ENCODE measurements around the gene NEURL1.

NEURL1 gene

DNA sequence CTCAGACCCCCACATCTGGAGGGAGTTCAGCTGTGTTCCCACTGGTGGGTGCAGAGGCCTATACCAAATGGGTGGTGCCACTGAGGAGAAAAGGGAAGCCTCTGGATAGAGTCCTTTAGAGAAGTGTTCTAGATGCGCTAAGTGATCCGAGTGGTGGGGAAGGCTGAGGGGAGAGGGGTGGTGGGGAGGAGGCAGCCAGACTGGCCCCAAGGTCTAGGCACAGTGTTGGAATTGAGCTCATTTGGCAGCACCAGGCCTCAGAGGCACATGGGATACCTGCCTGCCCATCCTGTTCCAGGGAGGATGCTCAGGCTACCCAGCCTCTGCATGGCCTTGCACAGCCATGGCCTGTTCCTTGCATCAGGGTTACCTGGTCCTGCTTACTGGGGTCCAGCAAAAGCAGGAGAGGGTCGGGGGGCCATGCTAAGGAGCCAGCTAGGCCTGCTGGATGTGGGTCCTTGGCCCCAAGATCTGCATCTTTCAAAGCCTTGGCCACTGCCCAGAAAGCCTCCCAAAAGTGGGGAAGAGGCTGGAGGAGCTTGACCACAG lies 99.6 kb downstream of the NEURL1 start:
- no peaks in the 10 kb centered on the region for H3K4me1 ChIP-seq (ENCODE audit: control insufficient read depth in 1 of 2, insufficient read depth in 2 of 2, low read length in 2 of 2)
- H2AK5ac ChIP-seq (ENCODE audit: low read length): no peak overlapping the region
- no peak overlapping the region for H3K9ac ChIP-seq (ENCODE audit: low read length)
- no peak overlapping the region for H3K18ac ChIP-seq (ENCODE audit: low read length)
- peaks cover 3 to 6% of the 10 kb centered on the region in 2 experiments for H3K36me3 ChIP-seq (ENCODE audit: control insufficient read depth in 1 of 2, insufficient read depth in 2 of 2, low read length in 2 of 2)
- no peak overlapping the region for H4K91ac ChIP-seq (ENCODE audit: low read depth, low read length)
- H3K4me2 ChIP-seq (ENCODE audit: low read length): no peak overlapping the region
- H3K79me2 ChIP-seq (ENCODE audit: control insufficient read depth, insufficient read depth, low read length, poor library complexity): no peaks in the 10 kb centered on the region
- no peak overlapping the region for H3K23ac ChIP-seq (ENCODE audit: low read length)
- H3K27me3 ChIP-seq (ENCODE audit: insufficient read depth, low read length): no peaks in the 10 kb centered on the region
- H3K4ac ChIP-seq (ENCODE audit: low read depth, low read length): no peak overlapping the region
- no peak overlapping the region for H4K12ac ChIP-seq (ENCODE audit: low read depth, low read length)
- no CpG with 5 or more reads among the region's 3 CpGs for WGBS (ENCODE audit: extremely low coverage, insufficient coverage, insufficient read length)
- no peak overlapping the region for H3K27ac ChIP-seq (ENCODE audit: low read depth, low read length)
- no peak overlapping the region for H3K14ac ChIP-seq (ENCODE audit: low read length)
- no peak overlapping the region for H2BK120ac ChIP-seq (ENCODE audit: insufficient read depth, low read length, poor library complexity)
- H3K4me3 ChIP-seq (ENCODE audit: low read depth, low read length): no peak overlapping the region
- H4K8ac ChIP-seq (ENCODE audit: low read depth, low read length): no peak overlapping the region
- H2AFZ ChIP-seq (ENCODE audit: insufficient read depth, low read length, poor library complexity): no peak overlapping the region
- H3K9me3 ChIP-seq (ENCODE audit: insufficient read depth, low read depth, low read length): peaks cover 2% of the 10 kb centered on the region
- H2BK12ac ChIP-seq (ENCODE audit: low read length): no peak overlapping the region
- DNase-seq: no peak
- H2BK5ac ChIP-seq (ENCODE audit: low read depth, low read length, poor library complexity): no peak overlapping the region
- no peaks in the 10 kb centered on the region for H3K79me1 ChIP-seq (ENCODE audit: low read length)

DNA sequence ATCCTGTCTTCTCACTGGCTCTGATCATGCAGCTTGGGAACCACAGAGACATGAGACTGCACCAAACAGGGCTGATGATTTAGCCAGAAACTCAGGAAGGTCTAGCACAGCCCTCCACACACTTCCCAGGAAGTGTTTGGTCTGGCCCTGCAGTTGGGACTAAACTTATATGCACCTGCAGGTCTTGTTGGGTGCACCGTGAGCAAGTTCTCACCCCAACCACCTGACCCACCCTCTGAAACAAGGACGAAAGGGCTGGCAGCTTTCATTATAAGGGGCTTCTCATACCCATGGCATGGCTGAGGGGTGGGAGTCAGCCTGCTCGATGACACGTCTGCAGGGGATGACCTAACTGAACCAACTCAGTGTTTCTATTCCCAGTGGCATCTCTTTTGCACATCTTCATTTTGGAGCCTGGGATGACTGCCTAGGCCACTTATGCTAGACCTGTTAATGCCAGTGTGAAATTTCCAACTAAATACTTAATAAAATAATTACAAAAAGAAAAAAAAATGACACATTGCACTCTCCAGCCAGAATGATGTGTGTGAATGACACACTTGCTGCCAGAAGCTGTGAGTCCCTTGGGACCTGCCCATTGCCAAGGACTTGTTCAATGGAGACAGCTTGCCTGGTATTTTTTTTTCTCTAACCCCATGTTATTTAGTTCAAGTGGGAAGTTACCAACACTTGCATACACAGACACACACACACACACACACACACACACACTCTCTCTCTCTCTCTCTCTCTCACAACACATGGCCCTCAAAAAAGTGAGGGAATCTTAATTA lies 102.6 kb downstream of the NEURL1 start:
- WGBS (ENCODE audit: extremely low coverage, insufficient coverage, insufficient read length): no CpG with 5 or more reads among the region's 4 CpGs
- no peak overlapping the region for H3K18ac ChIP-seq (ENCODE audit: low read length)

DNA sequence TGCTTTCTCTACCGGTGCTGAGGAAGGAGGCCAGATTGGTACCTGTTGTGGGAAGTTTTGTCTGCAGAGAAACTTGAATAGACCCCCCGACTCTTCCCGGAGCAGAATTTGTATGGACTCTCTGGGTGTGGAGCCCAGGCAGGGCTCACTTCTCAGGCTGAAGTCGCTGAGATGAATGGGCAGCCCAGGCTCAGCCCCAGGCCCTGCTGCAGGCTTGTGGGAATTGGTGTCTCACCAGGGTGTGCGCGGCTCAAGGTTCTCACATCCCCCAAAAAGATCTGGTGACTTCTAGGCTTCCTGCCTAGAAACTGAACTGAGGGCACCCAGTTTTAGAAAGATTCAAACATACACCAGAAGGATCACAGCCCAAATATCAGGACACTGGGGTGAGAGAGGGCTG lies 103.5 kb downstream of the NEURL1 start:
- no peak overlapping the region for H2AK5ac ChIP-seq (ENCODE audit: low read length)
- no peak overlapping the region for H3K9ac ChIP-seq (ENCODE audit: low read length)
- no CpG with 5 or more reads among the region's 6 CpGs for WGBS (ENCODE audit: extremely low coverage, insufficient coverage, insufficient read length)
- no peak overlapping the region for H3K27ac ChIP-seq (ENCODE audit: low read depth, low read length)
- H2AFZ ChIP-seq (ENCODE audit: insufficient read depth, low read length, poor library complexity): no peak overlapping the region
- no peak overlapping the region for H3K23ac ChIP-seq (ENCODE audit: low read length)
- H2BK5ac ChIP-seq (ENCODE audit: low read depth, low read length, poor library complexity): no peak overlapping the region
- no peaks in the 10 kb centered on the region for H3K9me3 ChIP-seq (ENCODE audit: insufficient read depth, low read depth, low read length)
- no peaks in the 10 kb centered on the region for H3K79me2 ChIP-seq (ENCODE audit: control insufficient read depth, insufficient read depth, low read length, poor library complexity)
- H3K14ac ChIP-seq (ENCODE audit: low read length): no peak overlapping the region
- H3K27me3 ChIP-seq (ENCODE audit: insufficient read depth, low read length): no peaks in the 10 kb centered on the region
- no peak overlapping the region for H3K4me3 ChIP-seq (ENCODE audit: low read depth, low read length)
- H3K4ac ChIP-seq (ENCODE audit: low read depth, low read length): no peak overlapping the region
- no peak for DNase-seq
- H3K79me1 ChIP-seq (ENCODE audit: low read length): no peaks in the 10 kb centered on the region
- no peak overlapping the region for H3K18ac ChIP-seq (ENCODE audit: low read length)
- H3K4me1 ChIP-seq (ENCODE audit: control insufficient read depth in 1 of 2, insufficient read depth in 2 of 2, low read length in 2 of 2): no peaks in the 10 kb centered on the region
- H4K8ac ChIP-seq (ENCODE audit: low read depth, low read length): no peak overlapping the region
- H2BK120ac ChIP-seq (ENCODE audit: insufficient read depth, low read length, poor library complexity): no peak overlapping the region
- H4K91ac ChIP-seq (ENCODE audit: low read depth, low read length): no peak overlapping the region
- H2BK12ac ChIP-seq (ENCODE audit: low read length): no peak overlapping the region
- no peak overlapping the region for H3K4me2 ChIP-seq (ENCODE audit: low read length)
- H4K12ac ChIP-seq (ENCODE audit: low read depth, low read length): no peak overlapping the region
- H3K36me3 ChIP-seq (ENCODE audit: control insufficient read depth in 1 of 2, insufficient read depth in 2 of 2, low read length in 2 of 2): peaks cover 7 to 10% of the 10 kb centered on the region in 2 experiments

More for the DNA sequence above, 102.6 kb downstream of the NEURL1 start:
- Histone ChIP-seq H2BK5ac (ENCODE audit: low read depth, low read length, poor library complexity) (no peak overlapping the region), H2AK5ac (ENCODE audit: low read length) (no peak overlapping the region), H2AFZ (ENCODE audit: insufficient read depth, low read length, poor library complexity) (no peak overlapping the region), H3K4me1 (ENCODE audit: control insufficient read depth in 1 of 2, insufficient read depth in 2 of 2, low read length in 2 of 2) (no peaks in the 10 kb centered on the region), H3K27ac (ENCODE audit: low read depth, low read length) (no peak overlapping the region), H3K23ac (ENCODE audit: low read length) (no peak overlapping the region), H3K79me1 (ENCODE audit: low read length) (no peaks in the 10 kb centered on the region), H3K27me3 (ENCODE audit: insufficient read depth, low read length) (no peaks in the 10 kb centered on the region), H4K8ac (ENCODE audit: low read depth, low read length) (no peak overlapping the region), H3K14ac (ENCODE audit: low read length) (no peak overlapping the region), H2BK120ac (ENCODE audit: insufficient read depth, low read length, poor library complexity) (no peak overlapping the region), H3K9me3 (ENCODE audit: insufficient read depth, low read depth, low read length) (no peaks in the 10 kb centered on the region), H4K91ac (ENCODE audit: low read depth, low read length) (no peak overlapping the region), H3K4ac (ENCODE audit: low read depth, low read length) (no peak overlapping the region), H3K4me2 (ENCODE audit: low read length) (no peak overlapping the region), H3K9ac (ENCODE audit: low read length) (no peak overlapping the region), H3K79me2 (ENCODE audit: control insufficient read depth, insufficient read depth, low read length, poor library complexity) (no peaks in the 10 kb centered on the region), H2BK12ac (ENCODE audit: low read length) (no peak overlapping the region), H4K12ac (ENCODE audit: low read depth, low read length) (no peak overlapping the region), H3K36me3 (ENCODE audit: control insufficient read depth in 1 of 2, insufficient read depth in 2 of 2, low read length in 2 of 2) (peaks cover 3% of the 10 kb centered on the region in 2 experiments), H3K4me3 (ENCODE audit: low read depth, low read length) (no peak overlapping the region)
- no peak for DNase-seq

DNA sequence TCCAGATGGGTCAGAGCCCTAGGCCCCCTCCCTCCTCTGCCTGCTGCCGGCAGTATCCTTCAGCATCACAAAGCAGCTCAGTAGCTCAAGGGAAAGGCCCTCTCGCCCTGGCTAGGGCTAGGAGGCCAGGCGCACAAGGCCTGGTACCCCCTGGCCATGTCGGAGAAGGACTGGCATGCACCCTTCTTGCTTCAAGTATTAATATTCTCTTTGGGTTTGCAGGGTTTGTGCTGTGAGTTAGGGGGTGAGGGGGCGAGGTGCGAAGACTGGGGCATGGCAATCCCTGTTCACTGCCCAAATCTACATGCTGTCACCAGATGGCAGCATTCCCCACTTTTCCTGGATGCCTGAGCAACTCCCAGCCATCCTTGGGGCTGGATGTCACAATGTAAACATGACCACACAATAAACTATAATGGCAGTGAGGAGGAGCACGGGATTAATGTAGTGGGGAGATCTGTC lies 105.2 kb downstream of the NEURL1 start:
- no peak overlapping the region for H2AK5ac ChIP-seq (ENCODE audit: low read length)
- H3K4me1 ChIP-seq (ENCODE audit: control insufficient read depth in 1 of 2, insufficient read depth in 2 of 2, low read length in 2 of 2): no peaks in the 10 kb centered on the region
- H3K9me3 ChIP-seq (ENCODE audit: insufficient read depth, low read depth, low read length): peaks cover 2% of the 10 kb centered on the region
- H2BK5ac ChIP-seq (ENCODE audit: low read depth, low read length, poor library complexity): no peak overlapping the region
- H3K79me2 ChIP-seq (ENCODE audit: control insufficient read depth, insufficient read depth, low read length, poor library complexity): no peaks in the 10 kb centered on the region
- peak; percentile 50 to 74 for DNase-seq
- no peak overlapping the region for H4K12ac ChIP-seq (ENCODE audit: low read depth, low read length)
- H3K18ac ChIP-seq (ENCODE audit: low read length): no peak overlapping the region
- no peak overlapping the region for H2BK120ac ChIP-seq (ENCODE audit: insufficient read depth, low read length, poor library complexity)
- no CpG with 5 or more reads among the region's 7 CpGs for WGBS (ENCODE audit: extremely low coverage, insufficient coverage, insufficient read length)
- H3K4me2 ChIP-seq (ENCODE audit: low read length): no peak overlapping the region
- H4K8ac ChIP-seq (ENCODE audit: low read depth, low read length): no peak overlapping the region
- H3K27ac ChIP-seq (ENCODE audit: low read depth, low read length): no peak overlapping the region
- peak overlapping the region; percentile 43 for H3K9ac ChIP-seq (ENCODE audit: low read length)
- H3K27me3 ChIP-seq (ENCODE audit: insufficient read depth, low read length): no peaks in the 10 kb centered on the region
- no peaks in the 10 kb centered on the region for H3K79me1 ChIP-seq (ENCODE audit: low read length)
- peaks cover 20 to 24% of the 10 kb centered on the region in 2 experiments for H3K36me3 ChIP-seq (ENCODE audit: control insufficient read depth in 1 of 2, insufficient read depth in 2 of 2, low read length in 2 of 2)
- H2BK12ac ChIP-seq (ENCODE audit: low read length): no peak overlapping the region
- no peak overlapping the region for H2AFZ ChIP-seq (ENCODE audit: insufficient read depth, low read length, poor library complexity)
- H4K91ac ChIP-seq (ENCODE audit: low read depth, low read length): no peak overlapping the region
- H3K23ac ChIP-seq (ENCODE audit: low read length): no peak overlapping the region
- H3K14ac ChIP-seq (ENCODE audit: low read length): no peak overlapping the region
- H3K4ac ChIP-seq (ENCODE audit: low read depth, low read length): no peak overlapping the region
- H3K4me3 ChIP-seq (ENCODE audit: low read depth, low read length): no peak overlapping the region

All from trophoblast cell (in vitro differentiated cells and primary cell).